EL (cell line): ENCODE results near the gene BRI3BP.
"Not testable (repeated sequence)": the region's sequence is repeated elsewhere in the genome, so short reads cannot be mapped to it uniquely, and the experiment has no call there.

Source experiments
- DNase-seq: peaks from one replicate; pipeline ENCODE4 v3.0.0-alpha.2; 2016

BRI3BP gene

DNA sequence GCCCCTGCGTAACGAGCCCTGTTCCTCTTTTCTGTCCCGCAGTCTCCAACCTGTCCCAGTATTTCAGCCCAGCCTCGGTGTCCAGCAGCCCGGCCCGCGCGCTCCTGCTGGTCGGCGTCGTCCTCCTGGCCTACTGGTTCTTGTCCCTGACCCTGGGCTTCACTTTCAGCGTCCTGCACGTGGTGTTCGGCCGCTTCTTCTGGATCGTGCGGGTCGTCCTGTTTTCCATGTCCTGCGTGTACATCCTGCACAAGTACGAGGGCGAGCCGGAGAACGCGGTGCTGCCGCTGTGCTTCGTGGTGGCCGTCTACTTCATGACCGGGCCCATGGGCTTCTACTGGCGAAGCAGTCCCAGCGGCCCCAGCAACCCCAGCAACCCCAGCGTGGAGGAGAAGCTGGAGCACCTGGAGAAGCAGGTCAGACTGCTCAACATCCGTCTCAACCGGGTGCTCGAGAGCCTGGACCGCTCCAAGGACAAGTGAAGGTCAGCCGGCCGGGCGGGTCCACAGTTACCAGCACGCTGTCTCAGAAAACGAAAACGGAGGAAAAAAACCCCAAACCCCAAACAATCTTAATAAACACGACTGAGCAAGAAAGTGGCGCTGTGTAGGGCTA, 31.6 kb downstream of the BRI3BP start:
- DNase-seq: no peak

DNA sequence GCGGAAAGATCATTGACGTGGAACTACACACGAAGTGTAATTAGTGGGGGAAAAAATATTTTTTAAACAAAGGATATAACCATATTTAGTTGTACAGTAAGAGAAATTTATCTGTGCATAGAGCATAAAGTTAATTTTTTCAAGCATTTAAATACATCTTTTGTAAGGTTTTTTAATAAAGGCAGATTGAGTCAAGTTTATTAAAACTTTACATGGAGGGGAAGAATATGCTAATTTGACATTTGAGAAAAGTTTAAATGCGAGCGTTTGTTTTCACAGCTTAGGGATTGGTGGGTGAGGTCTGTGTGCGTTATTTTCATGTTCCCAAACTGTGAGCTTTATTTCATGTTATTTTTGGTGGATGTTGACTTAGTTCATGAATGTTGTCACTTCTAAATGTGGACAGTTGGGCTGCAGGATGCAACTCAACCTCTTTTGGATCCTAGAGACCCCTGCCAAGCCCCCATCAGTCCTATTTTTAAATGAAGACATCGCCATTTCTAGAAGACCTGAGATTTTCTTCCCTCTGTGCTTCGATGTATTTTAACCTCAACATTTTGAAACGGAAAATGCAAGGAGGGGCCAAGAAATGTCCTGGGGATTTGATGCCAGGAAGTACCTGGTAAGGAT, 32.3 kb downstream of the BRI3BP start:
- no peak for DNase-seq

DNA sequence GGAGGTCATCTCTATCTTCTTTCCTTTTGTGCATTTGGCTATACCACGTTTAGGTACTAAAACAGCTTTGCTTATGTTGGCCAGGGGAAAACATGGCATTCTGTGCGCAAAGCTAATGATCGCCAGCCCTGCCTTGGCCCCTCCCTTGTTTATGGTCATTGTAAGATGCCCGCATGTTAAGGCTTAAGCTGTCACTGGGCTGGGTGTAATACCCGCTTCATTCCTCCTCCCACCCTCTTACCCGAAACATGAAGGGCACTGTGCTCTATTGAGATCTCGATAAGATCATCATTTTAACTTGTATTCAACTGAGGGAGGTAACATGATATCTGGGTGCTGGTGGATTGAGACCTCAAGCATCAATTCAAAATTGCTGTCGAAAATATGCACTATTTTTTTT, 34.7 kb downstream of the BRI3BP start:
- DNase-seq: no peak

DNA sequence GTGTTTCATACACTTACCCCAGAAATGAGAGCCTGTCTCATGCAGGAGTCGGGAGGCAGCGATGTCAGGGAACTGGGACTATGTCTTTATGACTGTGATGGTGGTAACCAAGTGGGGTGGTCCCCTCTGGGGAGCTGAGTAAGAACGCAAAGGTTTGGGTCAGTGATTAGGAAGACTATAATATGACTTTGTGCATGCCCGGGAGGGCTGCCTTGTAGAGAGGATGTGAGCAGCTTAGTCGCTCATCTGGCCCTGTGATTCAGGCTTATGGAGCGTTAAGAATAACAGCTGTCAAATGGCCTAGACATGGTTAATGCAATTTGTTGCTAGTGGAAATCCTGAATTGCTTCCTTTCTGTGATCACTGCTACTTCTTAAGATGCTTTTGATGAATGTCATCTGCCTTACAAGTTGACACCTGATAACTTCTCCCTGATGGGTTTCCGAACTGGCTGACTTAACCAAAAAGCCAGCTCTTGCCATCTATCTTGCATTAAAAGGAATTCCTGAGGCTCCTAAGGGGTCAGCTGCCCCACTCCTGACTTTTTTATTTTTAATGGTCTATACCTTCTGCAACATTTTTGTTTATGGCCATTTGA, 36.4 kb downstream of the BRI3BP start:
- DNase-seq: peak; percentile 17

DNA sequence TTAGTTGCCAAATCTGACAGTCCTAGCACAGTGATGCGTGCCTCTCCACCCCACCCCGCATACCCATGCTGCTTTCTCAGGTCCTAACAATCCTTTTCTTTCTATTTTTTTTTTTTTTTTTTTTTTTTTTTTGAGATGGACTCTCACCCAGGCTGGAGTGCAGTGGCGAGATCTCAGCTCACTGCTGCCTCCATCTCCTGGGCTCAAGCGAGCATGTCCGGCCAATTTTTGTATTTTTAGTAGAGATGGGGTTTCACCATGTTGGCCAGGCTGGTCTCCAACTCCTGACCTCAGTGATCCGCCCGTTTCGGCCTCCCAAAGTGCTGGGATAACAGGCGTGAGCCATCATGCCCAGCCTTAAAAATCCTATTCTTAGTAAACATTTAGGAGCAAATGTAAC, 38.0 kb downstream of the BRI3BP start:
- not testable (repeated sequence) for DNase-seq

DNA sequence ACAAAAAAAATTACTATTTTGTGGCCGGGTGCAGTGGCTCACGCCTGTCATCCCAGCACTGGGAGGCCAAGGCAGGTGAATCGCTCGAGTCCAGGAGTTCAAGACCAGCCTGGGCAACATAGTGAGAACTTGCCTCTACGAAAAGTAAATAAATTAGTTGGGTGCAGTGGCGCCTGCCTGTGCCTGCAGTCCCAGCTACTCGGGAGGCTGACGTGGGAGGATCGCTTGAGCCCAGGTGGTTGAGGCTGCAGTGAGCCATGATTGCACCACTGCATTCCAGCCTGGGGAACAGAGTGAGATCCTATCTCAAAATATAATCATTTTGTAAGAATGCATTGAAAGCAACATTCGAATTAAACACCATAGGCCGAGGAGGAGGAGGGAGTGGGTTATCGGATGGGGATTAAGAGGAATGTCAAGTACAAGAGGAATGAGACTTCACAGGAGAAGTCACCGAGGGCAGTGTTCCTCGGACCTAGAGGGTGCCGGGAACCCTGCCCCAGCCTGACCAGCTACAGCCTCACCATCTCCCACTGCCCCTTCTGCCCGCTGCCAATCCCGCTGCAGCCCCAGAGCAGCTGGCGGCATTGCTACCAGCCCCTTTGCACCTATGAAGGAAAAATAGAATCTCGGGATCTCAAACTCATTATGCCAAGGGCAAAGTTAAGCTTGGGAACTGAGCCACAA, 39.2 kb downstream of the BRI3BP start:
- DNase-seq: no peak

DNA sequence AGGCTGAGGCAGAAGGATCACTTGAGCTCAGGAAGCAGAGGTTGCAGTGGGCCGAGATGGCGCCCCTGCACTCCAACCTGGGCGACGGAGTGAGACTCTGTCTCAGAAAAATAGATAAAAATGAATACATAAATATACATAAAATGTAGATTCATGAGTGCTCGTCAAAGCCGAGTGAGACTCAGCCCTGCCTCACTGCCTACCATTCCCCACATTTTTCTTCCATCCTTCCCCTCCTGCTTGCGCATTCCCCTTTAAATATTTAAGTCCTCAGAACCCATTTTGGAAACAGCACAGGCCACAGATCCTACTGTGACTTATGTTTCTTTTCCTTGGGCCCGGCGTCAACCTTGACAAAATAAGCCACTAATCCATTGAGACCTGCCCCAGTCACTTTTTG, 39.8 kb downstream of the BRI3BP start:
- no peak for DNase-seq

DNA sequence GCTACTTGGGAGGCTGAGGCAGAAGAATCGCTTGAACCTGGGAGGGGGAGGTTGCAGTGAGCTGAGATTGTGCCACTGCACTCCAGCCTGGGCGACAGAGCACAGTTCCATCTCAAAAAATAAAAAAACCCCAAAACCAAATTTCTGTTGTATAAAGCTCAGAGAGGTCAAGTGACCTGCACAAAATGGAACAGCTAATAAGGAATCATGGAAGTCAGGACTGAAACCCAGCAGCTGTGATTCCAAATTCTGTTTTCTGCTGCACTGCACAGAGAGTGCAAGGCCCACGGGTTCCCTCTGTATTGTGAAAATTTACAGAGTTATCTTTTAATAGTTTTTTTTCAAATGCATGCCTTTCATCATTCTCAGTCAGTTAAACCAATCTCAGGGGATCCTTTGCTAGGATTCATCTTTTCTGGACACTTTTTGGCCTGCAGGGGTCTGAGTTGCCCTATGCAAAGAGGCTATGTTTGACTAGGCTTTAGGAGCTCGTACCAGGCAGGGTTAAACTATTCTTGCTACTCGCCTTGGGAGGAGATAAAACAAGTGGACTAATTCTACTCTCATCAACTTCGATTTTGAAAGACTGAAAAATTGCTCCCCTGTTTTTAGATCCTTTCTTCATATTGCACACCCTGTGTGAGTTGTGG, 45.7 kb downstream of the BRI3BP start:
- no peak for DNase-seq

DNA sequence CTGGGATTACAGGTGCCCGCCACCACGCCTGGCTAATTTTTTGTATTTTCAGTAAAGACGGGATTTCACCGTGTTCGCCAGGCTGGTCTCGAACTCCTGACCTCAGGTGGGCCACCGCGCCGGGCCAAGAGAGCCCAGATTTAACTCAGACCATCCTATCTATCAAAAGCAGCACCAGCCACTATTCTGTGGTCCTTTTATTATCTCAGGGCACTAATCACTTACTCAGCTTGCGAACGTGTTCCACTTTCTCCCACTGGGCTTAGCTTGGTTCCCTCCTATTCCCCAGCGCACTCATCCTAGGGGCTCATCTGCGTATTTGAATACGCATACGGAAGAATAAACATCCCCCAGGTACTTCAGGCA, 55.6 kb downstream of the BRI3BP start:
- DNase-seq: no peak

DNA sequence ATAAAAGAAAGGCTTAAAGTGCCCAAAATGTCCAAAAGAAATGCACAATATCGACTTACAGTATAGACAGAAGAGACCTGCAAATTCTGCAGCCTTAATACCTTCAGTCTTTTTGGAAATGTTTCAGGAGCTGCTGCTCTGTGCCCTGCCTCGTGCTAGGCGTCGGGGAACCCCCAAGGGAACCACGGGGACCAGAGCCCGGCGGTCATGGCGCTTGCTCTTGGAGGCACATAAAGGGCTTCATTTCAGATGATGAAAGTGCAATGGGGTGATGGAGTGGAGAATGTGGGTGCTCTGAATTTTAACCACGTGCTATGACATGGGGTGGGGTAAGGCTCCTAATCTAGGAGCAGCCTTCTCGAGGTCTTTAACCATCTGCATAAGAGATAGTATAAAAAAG, 57.0 kb downstream of the BRI3BP start:
- DNase-seq: no peak

DNA sequence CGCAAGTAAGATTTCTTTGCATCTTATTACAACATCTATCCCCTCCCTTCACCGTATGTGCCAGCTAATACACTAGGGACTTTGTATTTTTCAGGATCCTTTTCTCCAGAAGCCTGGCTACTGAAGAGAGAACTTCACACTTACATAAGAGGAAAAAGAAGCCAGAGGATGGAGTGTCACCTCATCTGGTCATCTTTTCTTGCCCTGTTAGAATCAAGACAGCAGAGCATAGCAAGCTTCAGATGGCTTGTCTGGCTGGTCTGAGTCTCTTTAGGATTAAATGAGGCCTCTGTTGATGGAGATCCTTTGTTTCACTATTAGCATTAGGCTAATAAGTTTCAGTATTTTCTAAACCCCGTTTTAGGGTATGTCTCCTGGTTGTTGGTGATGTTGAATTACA, 57.4 kb downstream of the BRI3BP start:
- DNase-seq: no peak

DNA sequence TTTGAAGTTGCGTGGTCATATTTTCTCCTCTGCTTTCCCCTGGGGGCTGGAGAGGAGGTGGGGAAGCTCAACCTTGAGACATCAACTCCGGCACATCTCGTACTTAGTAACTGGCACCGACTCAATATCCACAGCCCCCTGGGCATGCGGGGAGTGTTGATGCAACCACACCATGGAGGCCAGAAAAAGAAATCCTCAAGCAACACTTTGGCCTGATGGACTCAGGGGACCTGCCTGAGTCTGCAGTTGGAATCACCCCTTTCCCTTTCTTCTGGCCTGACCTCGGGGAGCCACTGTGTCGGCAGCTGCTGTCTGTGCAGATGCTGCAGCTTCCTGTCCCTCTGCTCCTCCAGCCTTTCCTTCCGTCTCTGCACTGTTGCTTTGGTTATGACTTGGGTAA, 60.4 kb downstream of the BRI3BP start:
- DNase-seq: no peak

DNA sequence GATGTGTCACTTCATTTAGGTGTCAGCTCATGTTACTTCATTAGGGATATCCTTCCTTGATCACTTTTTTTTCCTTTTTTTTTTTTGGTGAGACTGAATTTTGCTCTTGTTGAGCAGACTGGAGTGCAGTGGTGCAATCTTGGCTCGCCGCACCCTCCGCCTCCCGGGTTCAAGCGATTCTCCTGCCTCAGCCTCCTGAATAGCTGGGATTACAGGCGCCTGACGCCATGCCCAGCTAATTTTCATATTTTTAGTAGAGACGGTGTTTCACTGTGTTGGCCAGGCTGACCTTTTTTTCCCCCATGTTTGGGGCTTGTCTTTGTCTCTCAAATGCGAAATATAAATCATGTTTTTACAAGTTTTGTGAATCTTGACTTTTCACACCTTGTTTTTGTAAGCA, 62.1 kb downstream of the BRI3BP start:
- no peak for DNase-seq

DNA sequence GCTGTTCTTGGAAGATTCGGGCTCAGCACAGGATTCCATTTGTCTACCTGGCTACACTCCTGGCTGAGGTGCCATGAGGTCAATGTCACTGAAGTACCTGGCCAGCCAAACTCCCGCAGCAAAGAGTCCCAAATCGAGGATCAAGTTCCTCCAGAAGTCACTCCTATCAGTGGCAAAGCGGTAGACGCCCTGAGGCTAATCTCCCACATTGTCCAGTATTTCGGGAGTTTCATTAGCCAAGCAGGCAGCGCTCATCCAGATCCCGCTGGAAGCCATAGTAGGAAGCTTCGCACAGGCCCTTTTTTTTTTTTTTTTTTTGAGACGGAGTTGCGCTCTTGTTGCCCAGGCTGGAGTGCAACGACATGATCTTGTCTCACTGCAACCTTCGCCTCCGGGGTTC, 62.9 kb downstream of the BRI3BP start:
- DNase-seq: no peak

DNA sequence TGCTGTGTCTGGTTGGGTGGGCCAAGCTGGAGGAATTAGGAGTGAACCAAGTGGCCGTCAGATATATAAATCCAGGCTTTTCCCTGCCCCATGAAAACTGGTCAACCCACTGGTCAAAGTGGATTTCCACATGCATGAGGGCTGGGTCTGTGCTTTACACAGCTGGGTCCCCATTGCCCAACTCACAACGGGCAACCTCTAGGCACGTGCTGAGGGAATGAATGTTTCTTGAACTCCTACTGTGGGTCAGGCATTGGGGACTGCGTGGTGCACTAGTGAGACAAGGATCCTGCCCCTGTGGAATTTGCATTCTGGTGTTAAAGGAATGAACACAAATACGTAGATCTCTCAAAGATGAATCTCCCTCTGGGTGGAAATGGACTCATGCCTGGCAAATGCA, 64.3 kb downstream of the BRI3BP start:
- no peak for DNase-seq

DNA sequence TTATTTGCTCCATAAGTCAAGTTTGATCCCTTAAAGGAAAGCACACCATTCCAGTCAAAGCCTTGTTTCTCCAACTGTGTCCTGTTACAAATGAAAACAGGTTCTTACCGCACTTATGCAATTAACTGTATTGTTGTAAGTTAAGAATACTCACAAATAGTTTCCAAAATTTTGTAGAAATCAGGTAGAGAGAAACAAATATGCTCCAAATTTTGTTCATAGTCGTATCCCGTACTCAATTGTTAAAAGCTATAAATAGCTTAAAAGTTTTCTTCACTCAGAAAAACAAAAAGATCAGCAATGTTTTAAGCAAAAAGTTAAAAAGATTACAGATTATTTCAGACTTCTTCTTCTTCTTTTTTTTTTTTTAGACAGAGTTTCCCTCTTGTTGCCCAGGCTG, 67.8 kb downstream of the BRI3BP start:
- no peak for DNase-seq

DNA sequence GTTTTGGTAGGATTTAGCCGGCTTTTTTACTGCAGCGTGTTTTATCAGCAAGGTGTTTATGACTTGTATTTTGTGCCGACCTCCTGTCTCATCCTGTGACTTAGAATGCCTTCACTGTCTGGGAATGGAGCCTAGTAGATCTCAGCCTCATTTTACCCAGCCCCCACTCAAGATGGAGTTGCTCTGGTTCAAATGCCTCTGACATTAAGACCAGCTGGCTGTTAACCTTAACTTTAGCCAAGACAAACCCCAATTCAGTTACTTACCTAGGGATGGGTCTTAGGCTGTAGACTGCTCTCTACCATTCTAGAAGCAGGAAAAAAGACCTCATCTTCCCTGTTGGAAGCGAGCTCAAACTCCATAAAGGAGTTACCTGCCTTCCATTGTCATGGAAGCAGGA, 70.1 kb downstream of the BRI3BP start:
- DNase-seq: not testable (repeated sequence)

DNA sequence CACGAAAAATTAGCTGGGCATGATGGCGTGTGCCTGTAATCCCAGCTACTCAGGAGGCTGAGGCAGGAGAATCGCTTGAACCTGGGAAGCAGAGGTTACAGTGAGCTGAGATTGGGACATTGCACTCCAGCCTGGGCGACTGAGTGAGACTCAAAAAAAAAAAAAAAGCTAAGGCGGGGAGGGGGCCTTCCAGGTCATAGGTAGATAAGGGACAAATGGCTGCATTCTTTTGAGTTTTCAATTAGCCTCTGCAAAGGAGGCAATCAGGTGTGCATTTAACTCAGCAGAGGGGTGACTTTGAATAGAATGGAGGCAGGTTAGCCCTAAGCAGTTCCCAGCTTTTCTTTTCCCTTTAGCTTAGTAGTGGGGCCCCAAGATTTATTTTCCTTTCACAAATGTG, 71.0 kb downstream of the BRI3BP start:
- no peak for DNase-seq

DNA sequence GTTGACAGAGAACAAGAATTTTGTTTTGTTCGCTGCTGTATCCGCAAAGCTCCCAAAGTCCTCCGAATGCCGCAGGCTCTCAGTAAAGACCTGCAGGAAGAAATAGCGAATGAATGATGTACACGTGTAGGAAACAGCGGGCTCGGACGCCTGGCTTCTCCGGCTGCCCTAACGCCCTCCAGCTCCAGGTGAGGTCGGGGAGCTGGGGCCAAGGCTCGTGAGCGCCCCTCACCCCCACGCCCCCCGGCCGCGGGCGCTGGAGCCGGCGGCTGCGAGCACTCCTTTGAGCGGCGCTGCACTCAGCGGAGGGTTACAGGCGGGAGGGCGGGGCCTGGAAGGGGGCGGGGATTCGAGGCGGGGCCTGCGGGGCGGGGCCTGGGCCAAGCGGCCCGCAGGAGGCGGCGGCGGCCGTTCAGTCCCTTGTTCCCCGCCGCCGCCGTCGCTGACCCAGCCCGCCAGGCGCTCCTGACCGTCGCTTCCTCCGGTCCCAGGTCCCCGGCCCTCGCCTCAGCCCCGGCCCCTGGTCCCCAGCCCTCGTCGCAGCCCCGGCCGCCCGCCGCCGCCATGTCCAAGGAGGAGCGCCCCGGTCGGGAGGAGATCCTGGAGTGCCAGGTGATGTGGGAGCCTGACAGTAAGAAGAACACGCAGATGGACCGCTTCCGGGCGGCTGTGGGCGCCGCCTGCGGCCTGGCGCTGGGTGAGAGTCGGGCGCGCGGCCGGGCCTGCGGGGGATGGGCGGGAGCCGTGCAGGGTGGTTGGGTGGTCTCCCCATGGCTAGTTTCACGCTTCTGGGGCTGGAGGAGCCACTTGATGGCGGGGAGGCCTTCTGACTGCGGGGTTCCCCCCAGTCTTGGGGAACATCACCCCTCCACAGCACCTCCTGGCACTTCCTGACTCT, 71.8 kb downstream of the BRI3BP start, which contains the start of gene AACS:
AACS (plus strand) TSS at position 415 of the 898 bp plus-strand sequence; CDS start at position 565, 150 bp downstream.
- DNase-seq: peak; percentile 75

DNA sequence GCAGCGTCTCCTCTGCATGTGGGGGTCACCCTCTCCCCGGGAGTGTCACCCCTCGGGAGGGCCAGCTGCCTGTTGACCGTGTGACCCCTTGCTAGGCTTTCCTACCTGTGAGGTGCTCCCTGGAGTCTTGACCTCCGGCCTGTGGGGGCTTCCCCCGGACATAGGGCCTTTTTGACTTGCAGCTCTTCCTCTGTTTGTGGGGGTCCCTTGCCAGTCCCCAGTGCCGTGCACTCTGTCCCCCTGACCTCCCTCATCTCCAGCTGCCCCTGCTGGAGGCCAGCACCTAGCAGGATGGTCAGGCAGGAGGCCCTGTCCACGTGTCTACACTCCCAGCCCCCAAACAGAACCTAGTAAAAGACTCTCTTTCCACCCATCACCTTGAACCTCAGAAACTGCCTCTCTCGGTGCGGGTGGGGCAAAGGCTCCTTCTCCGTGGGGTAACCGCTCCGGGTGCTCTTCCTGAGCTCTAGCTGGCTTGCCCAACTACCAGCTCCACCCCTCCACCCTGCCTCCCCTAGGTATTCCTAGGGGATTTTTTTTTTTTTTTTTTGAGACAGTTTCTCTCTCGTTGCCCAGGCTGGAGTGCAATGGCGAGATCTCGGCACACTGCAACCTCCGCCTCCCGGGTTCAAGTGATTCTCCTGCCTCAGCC, 72.6 kb downstream of the BRI3BP start:
- no peak for DNase-seq

DNA sequence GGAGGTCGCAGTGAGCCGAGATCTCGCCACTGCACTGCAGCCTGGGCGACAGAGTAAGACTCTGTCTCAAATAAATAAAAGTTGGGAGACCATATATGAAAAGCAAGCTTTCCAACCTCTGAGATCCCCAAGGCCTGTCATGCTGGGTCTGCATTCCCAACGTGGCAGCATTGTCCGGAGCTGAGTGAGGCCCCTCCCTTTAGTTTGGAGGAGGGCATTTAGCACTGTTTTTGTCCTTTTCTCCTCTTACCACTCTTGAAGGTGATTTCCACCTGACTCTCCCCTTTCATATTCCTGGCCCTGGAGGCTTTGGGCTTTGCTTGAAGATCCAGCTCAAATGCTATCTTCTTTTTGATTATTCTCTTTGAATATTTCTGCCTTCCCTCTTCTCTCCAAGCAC, 74.9 kb downstream of the BRI3BP start:
- DNase-seq: no peak

DNA sequence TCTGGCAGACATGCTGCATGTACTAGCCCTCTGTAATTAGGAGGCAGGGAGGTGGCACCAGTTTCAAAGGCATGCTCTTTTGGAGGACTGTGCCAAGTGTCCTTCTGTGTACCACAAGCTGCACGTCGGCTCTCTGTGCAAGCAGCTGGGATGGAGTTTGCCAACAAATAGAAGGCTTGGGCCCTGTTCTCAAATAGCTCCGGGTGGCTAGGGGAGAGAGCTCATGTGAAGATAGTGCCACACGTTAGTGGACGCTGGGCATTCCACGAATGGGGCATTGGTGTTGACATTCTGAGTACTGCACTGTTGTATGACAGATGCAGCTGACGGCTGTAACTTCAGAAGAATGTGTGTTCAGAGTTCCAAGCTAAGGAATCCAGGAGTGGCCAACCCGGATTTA, 76.2 kb downstream of the BRI3BP start:
- DNase-seq: no peak
